ENCODE results near the gene TNFRSF1A.
A peak's percentile ranks its signal among the peaks of the same experiment; 100 is the strongest.

DNA sequence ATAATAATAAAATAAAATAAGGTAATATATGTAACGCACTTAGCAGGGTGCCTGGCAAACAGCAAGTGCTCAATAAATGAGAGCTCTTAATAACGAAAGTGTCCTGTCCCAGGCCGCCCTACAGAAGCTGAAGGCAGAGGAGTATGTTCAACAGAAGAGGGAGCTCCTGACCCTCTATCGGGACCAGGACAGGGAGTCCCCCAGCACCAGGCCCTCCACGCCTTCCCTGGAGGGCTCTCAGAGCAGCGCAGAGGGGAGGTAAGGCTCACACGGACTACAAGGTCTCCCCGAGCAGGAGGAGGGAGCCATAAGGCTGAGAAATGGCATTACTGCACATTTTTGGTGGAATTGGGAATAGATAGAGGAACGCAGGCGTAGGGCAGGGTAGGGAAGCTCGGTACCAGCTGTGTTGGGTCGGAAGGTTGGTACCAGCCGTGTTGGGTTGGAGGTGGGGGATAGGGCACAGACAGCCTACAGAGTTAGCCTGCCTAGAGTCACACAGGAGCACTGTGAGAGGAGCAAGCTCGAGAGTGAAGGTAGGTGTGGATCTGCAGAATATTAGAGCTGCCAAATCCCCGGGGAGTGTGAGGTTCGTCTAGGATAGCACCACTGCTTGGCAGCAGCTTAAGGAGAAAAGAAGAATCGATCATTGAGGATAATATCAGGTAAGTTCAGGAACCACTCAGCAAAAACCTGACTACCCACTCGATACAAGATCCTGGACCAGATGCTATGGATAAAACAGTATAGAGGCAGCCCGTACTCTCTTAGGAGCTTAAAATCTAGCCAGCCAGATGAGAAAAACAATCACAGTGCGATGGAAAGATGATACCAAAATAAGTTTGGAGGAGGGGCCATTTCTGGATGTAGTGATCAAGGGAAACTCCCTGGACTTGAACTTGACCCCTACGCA is 15.3 kb downstream of the TNFRSF1A start:
- TF ChIP-seq, protein P1, sequence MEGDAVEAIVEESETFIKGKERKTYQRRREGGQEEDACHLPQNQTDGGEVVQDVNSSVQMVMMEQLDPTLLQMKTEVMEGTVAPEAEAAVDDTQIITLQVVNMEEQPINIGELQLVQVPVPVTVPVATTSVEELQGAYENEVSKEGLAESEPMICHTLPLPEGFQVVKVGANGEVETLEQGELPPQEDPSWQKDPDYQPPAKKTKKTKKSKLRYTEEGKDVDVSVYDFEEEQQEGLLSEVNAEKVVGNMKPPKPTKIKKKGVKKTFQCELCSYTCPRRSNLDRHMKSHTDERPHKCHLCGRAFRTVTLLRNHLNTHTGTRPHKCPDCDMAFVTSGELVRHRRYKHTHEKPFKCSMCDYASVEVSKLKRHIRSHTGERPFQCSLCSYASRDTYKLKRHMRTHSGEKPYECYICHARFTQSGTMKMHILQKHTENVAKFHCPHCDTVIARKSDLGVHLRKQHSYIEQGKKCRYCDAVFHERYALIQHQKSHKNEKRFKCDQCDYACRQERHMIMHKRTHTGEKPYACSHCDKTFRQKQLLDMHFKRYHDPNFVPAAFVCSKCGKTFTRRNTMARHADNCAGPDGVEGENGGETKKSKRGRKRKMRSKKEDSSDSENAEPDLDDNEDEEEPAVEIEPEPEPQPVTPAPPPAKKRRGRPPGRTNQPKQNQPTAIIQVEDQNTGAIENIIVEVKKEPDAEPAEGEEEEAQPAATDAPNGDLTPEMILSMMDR (IDR thresholded peaks at IDR 0.05 in 8 of 11, conservative IDR thresholded peaks at IDR 0.05 in 3 of 11), result peak in 8 of 11 experiments; percentile 27 to 70 (median 56)
- TF ChIP-seq POLR2A (IDR thresholded peaks at IDR 0.05), result no peak
- peak; percentile 75 to 83 (median 78) for TF ChIP-seq POLR2AphosphoS5 (IDR thresholded peaks at IDR 0.05)

Data from spleen (tissue), 7 donors.